ENCODE measurements around the gene SORL1-AS1.

- TF ChIP-seq, protein P1, sequence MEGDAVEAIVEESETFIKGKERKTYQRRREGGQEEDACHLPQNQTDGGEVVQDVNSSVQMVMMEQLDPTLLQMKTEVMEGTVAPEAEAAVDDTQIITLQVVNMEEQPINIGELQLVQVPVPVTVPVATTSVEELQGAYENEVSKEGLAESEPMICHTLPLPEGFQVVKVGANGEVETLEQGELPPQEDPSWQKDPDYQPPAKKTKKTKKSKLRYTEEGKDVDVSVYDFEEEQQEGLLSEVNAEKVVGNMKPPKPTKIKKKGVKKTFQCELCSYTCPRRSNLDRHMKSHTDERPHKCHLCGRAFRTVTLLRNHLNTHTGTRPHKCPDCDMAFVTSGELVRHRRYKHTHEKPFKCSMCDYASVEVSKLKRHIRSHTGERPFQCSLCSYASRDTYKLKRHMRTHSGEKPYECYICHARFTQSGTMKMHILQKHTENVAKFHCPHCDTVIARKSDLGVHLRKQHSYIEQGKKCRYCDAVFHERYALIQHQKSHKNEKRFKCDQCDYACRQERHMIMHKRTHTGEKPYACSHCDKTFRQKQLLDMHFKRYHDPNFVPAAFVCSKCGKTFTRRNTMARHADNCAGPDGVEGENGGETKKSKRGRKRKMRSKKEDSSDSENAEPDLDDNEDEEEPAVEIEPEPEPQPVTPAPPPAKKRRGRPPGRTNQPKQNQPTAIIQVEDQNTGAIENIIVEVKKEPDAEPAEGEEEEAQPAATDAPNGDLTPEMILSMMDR (IDR thresholded peaks at IDR 0.05), result no peak
- no peak for TF ChIP-seq POLR2A (IDR thresholded peaks at IDR 0.05)
Measured at GRCh38 chr11:121467471-121467870, 14.7 kb upstream of the SORL1-AS1 start.

All from uterus (tissue), 2 donors.